Measurements from ENCODE around the gene NLRP13. TPM values are rescaled to one million over a fixed set of nuclear protein-coding genes. Genes with fewer than 3 reads are reported as not detected.

NLRP13 gene
- total RNA-seq, 1 donor from 2014 or later: not detected

GRCh38 chr19:55902080-55902751, 29.9 kb downstream of the NLRP13 start:
- H3K27me3 Mint-ChIP-seq (ENCODE audit: unreplicated experiment): no peaks in the 10 kb centered on the region
- DNase-seq (ENCODE audit: extremely low spot score, unreplicated experiment): peak; percentile 74
- TF ChIP-seq CTCF (IDR thresholded peaks at IDR 0.05): no peak
- H3K27ac Mint-ChIP-seq (ENCODE audit: unreplicated experiment): no peak overlapping the region
- no peaks in the 10 kb centered on the region for H3K36me3 Mint-ChIP-seq (ENCODE audit: unreplicated experiment)
- peaks cover 36% of the 10 kb centered on the region for H3K9me3 Mint-ChIP-seq (ENCODE audit: unreplicated experiment)
- H3K4me3 Mint-ChIP-seq (ENCODE audit: unreplicated experiment): no peak overlapping the region
- no peaks in the 10 kb centered on the region for H3K4me1 Mint-ChIP-seq (ENCODE audit: unreplicated experiment)

GRCh38 chr19:55901369-55902079, 30.6 kb downstream of the NLRP13 start:
- no peaks in the 10 kb centered on the region for H3K4me1 Mint-ChIP-seq (ENCODE audit: unreplicated experiment)
- peak; percentile 56 for DNase-seq (ENCODE audit: extremely low spot score, unreplicated experiment)
- H3K36me3 Mint-ChIP-seq (ENCODE audit: unreplicated experiment): no peaks in the 10 kb centered on the region
- H3K4me3 Mint-ChIP-seq (ENCODE audit: unreplicated experiment): no peak overlapping the region
- no peak for TF ChIP-seq CTCF (IDR thresholded peaks at IDR 0.05)
- H3K27ac Mint-ChIP-seq (ENCODE audit: unreplicated experiment): no peak overlapping the region
- H3K27me3 Mint-ChIP-seq (ENCODE audit: unreplicated experiment): no peaks in the 10 kb centered on the region
- peaks cover 42% of the 10 kb centered on the region for H3K9me3 Mint-ChIP-seq (ENCODE audit: unreplicated experiment)

- TF ChIP-seq CTCF (IDR thresholded peaks at IDR 0.05): no peak
Observed at GRCh38 chr19:55898911-55899310, 33.2 kb downstream of the NLRP13 start.

GRCh38 chr19:55882626-55883025, 49.5 kb downstream of the NLRP13 start:
- H3K27ac Mint-ChIP-seq (ENCODE audit: unreplicated experiment): no peak overlapping the region
- H3K4me3 Mint-ChIP-seq (ENCODE audit: unreplicated experiment): no peak overlapping the region
- H3K36me3 Mint-ChIP-seq (ENCODE audit: unreplicated experiment): no peaks in the 10 kb centered on the region
- no peaks in the 10 kb centered on the region for H3K27me3 Mint-ChIP-seq (ENCODE audit: unreplicated experiment)
- peak; percentile 36 for DNase-seq (ENCODE audit: extremely low spot score, unreplicated experiment)
- TF ChIP-seq CTCF (IDR thresholded peaks at IDR 0.05): no peak
- no peaks in the 10 kb centered on the region for H3K4me1 Mint-ChIP-seq (ENCODE audit: unreplicated experiment)
- H3K9me3 Mint-ChIP-seq (ENCODE audit: unreplicated experiment): peaks cover 34% of the 10 kb centered on the region

More at GRCh38 chr19:55898911-55899310, 33.2 kb downstream of the NLRP13 start:
- Mint-ChIP-seq H3K4me3 (ENCODE audit: unreplicated experiment) (no peak overlapping the region), H3K27ac (ENCODE audit: unreplicated experiment) (no peak overlapping the region), H3K4me1 (ENCODE audit: unreplicated experiment) (no peaks in the 10 kb centered on the region), H3K36me3 (ENCODE audit: unreplicated experiment) (no peaks in the 10 kb centered on the region), H3K9me3 (ENCODE audit: unreplicated experiment) (peaks cover 45% of the 10 kb centered on the region), H3K27me3 (ENCODE audit: unreplicated experiment) (no peaks in the 10 kb centered on the region)
- peak; percentile 73 for DNase-seq (ENCODE audit: extremely low spot score, unreplicated experiment)

- Mint-ChIP-seq H3K27ac (ENCODE audit: unreplicated experiment) (no peak overlapping the region), H3K36me3 (ENCODE audit: unreplicated experiment) (no peaks in the 10 kb centered on the region), H3K4me3 (ENCODE audit: unreplicated experiment) (no peak overlapping the region), H3K4me1 (ENCODE audit: unreplicated experiment) (no peaks in the 10 kb centered on the region), H3K27me3 (ENCODE audit: unreplicated experiment) (no peaks in the 10 kb centered on the region), H3K9me3 (ENCODE audit: unreplicated experiment) (peaks cover 50% of the 10 kb centered on the region)
- no peak for TF ChIP-seq CTCF (IDR thresholded peaks at IDR 0.05)
- DNase-seq (ENCODE audit: extremely low spot score, unreplicated experiment): peak; percentile 44
Observed at GRCh38 chr19:55877211-55877610, 54.9 kb downstream of the NLRP13 start.
